ENCODE measurements around the gene LACTBL1.
A peak's percentile ranks its signal among the peaks of the same experiment; 100 is the strongest.

Gene LACTBL1

GRCh38 chr1:22941257-22941656, 31.4 kb downstream of the LACTBL1 start:
- DNase-seq: no peak

- DNase-seq: no peak
These were observed 36.0 kb downstream of the LACTBL1 start for GRCh38 chr1:22936681-22937080.

- DNase-seq: no peak
These were observed 37.2 kb downstream of the LACTBL1 start for GRCh38 chr1:22935433-22935832.

- DNase-seq: no peak
These were observed 39.7 kb downstream of the LACTBL1 start for GRCh38 chr1:22932803-22933470.

GRCh38 chr1:22930240-22930912, 42.3 kb downstream of the LACTBL1 start:
- DNase-seq: peak; percentile 35

- DNase-seq: no peak
These were observed 47.6 kb downstream of the LACTBL1 start for GRCh38 chr1:22925111-22925510.

GRCh38 chr1:22922640-22923039, 50.0 kb downstream of the LACTBL1 start:
- DNase-seq: peak; percentile 25

- no peak for DNase-seq
These were observed 51.1 kb downstream of the LACTBL1 start for GRCh38 chr1:22921452-22922126.

GRCh38 chr1:22920734-22921451, 51.8 kb downstream of the LACTBL1 start:
- DNase-seq: no peak

GRCh38 chr1:22920026-22920733, 52.5 kb downstream of the LACTBL1 start:
- DNase-seq: no peak

- peak; percentile 62 for DNase-seq
These were observed 53.2 kb downstream of the LACTBL1 start for GRCh38 chr1:22919341-22920025.

GRCh38 chr1:22918644-22919043, 54.0 kb downstream of the LACTBL1 start:
- no peak for DNase-seq

- DNase-seq: no peak
These were observed 54.7 kb downstream of the LACTBL1 start for GRCh38 chr1:22917989-22918388.

GRCh38 chr1:22916471-22916820, 56.2 kb downstream of the LACTBL1 start:
- DNase-seq: no peak

GRCh38 chr1:22915816-22916470, 56.7 kb downstream of the LACTBL1 start:
- no peak for DNase-seq

GRCh38 chr1:22915231-22915630, 57.4 kb downstream of the LACTBL1 start:
- no peak for DNase-seq

GRCh38 chr1:22914633-22915217, 57.9 kb downstream of the LACTBL1 start:
- DNase-seq: no peak

- DNase-seq: no peak
These were observed 58.5 kb downstream of the LACTBL1 start for GRCh38 chr1:22914156-22914555.

- DNase-seq: no peak
These were observed 59.1 kb downstream of the LACTBL1 start for GRCh38 chr1:22913421-22914141.

- DNase-seq: no peak
These were observed 60.4 kb downstream of the LACTBL1 start for GRCh38 chr1:22912311-22912710.
